SK-N-SH (cell line): ENCODE measurements around the gene FKBP2. TPM values are rescaled to one million over a fixed set of nuclear protein-coding genes. Genes with fewer than 3 reads are reported as not detected.

Source experiments
- CTCF ChIA-PET: fragments of 300-600, 350-600 bp; formaldehyde crosslinking; extraction: SDS; loops from one replicate; lab custom pipeline; 2021; lab: Yijun Ruan, JAX
- POLR2A ChIA-PET: fragments of 350-600 bp; sonication (Branson Sonifier 250); formaldehyde crosslinking; extraction: SDS; loops from one replicate; lab custom pipeline; 2020; ENCODE audit warnings: antibody characterized with exemption, inconsistent platforms; lab: Yijun Ruan, JAX
- DNase-seq: peaks from one replicate; pipeline ENCODE4 v3.0.0; 2012
- H2AFZ ChIP-seq: fragments of 200-600 bp; sonication (generic); 2 replicates; pipeline ENCODE4 v1.8.1; 2016; ENCODE audit warnings: antibody characterized with exemption, mild to moderate bottlenecking, low read depth
- H3F3A ChIP-seq: fragments of 200-600 bp; sonication (generic); replicated peaks from 2 replicates; pipeline ENCODE3; 2016; ENCODE audit warnings: antibody characterized with exemption, mild to moderate bottlenecking; ENCODE audit not compliant: insufficient read depth
- H3K27ac ChIP-seq, 2 experiments: fragments of 200-500 bp in 1 of 2; fragments of 200-600 bp in 1 of 2; sonication (Bioruptor generic) in 1 of 2; sonication (generic), shearing (Covaris generic) in 1 of 2; 2 replicates each; pipeline versions ENCODE4 v1.5.1 to v1.6.1; 2014 to 2016; ENCODE audit warnings: low read depth in 2 of 2, inconsistent platforms in 1 of 2, low read length in 1 of 2, mild to moderate bottlenecking in 1 of 2, mixed read lengths in 1 of 2
- H3K27me3 ChIP-seq: fragments of 200-600 bp; sonication (generic), shearing (Covaris generic); 2 replicates; pipeline ENCODE4 v1.6.1; 2016; ENCODE audit warnings: mixed run types; ENCODE audit not compliant: insufficient read depth
- H3K36me3 ChIP-seq, 2 experiments: fragments of 200-500 bp in 1 of 2; fragments of 200-600 bp in 1 of 2; sonication (Bioruptor generic) in 1 of 2; sonication (generic) in 1 of 2; replicated peaks in 1 of 2; 2 replicates each; pipeline versions ENCODE3 to v1.5.1; 2014 to 2016; ENCODE audit warnings: low read length in 1 of 2, mild to moderate bottlenecking in 1 of 2; ENCODE audit not compliant: insufficient read depth in 2 of 2, control insufficient read depth in 1 of 2
- H3K4me1 ChIP-seq, 2 experiments: fragments of 200-500 bp in 1 of 2; fragments of 200-600 bp in 1 of 2; sonication (Bioruptor generic) in 1 of 2; sonication (generic), shearing (Covaris generic) in 1 of 2; 2 replicates each; pipeline versions ENCODE4 v1.5.1 to v1.6.1; 2014 to 2016; ENCODE audit warnings: low read depth in 1 of 2, low read length in 1 of 2, mixed run types in 1 of 2; ENCODE audit not compliant: insufficient read depth in 2 of 2, control insufficient read depth in 1 of 2
- H3K4me2 ChIP-seq: fragments of 200-600 bp; sonication (generic), shearing (Covaris generic); 2 replicates; pipeline ENCODE4 v1.6.1; 2017; ENCODE audit warnings: mixed run types
- H3K4me3 ChIP-seq, 2 experiments: fragments of 200-500 bp in 1 of 2; fragments of 200-600 bp in 1 of 2; sonication (Bioruptor generic) in 1 of 2; sonication (generic), shearing (Covaris generic) in 1 of 2; 2 replicates each; pipeline versions ENCODE4 v1.5.1 to v1.8.1; 2014 to 2016; ENCODE audit warnings: low read depth in 2 of 2, inconsistent platforms in 1 of 2, low read length in 1 of 2, mild to moderate bottlenecking in 1 of 2, mixed read lengths in 1 of 2, moderate library complexity in 1 of 2
- H3K79me2 ChIP-seq: fragments of 200-600 bp; sonication (generic); 2 replicates; pipeline ENCODE4 v1.8.1; 2017; ENCODE audit warnings: mild to moderate bottlenecking; ENCODE audit not compliant: insufficient read depth
- H3K9ac ChIP-seq: fragments of 200-600 bp; sonication (generic); 2 replicates; pipeline ENCODE4 v1.6.1; 2017; ENCODE audit warnings: mixed run types
- H3K9me2 ChIP-seq: fragments of 200-600 bp; sonication (generic); 2 replicates; pipeline ENCODE4 v1.6.1; 2017; ENCODE audit warnings: mixed run types
- H3K9me3 ChIP-seq: fragments of 200-600 bp; sonication (generic); 2 replicates; pipeline ENCODE4 v1.6.1; 2017; ENCODE audit warnings: mixed run types, mild to moderate bottlenecking, moderate library complexity
- H4K20me1 ChIP-seq: fragments of 200-600 bp; sonication (generic); 2 replicates; pipeline ENCODE4 v1.6.1; 2017; ENCODE audit warnings: mild to moderate bottlenecking, mixed run types; ENCODE audit not compliant: insufficient read depth
- ELF1 ChIP-seq: IDR thresholded peaks from 2 replicates; pipeline ENCODE4 v1.4.0; 2012
- EP300 ChIP-seq, 2 experiments: IDR thresholded peaks; 2 replicates each; pipeline versions ENCODE4 v1.4.0 to v1.6.1; 2012; ENCODE audit warnings: borderline replicate concordance in 1 of 2, low read depth in 1 of 2, low read length in 1 of 2
- EZH2phosphoT487 ChIP-seq: fragments of 200-600 bp; sonication (generic); IDR thresholded peaks from 2 replicates; pipeline ENCODE4 v1.6.1; 2017; ENCODE audit warnings: low read depth, mixed run types, mild to moderate bottlenecking, antibody characterized with exemption, moderate library complexity, borderline replicate concordance
- FOXM1 ChIP-seq: IDR thresholded peaks from 2 replicates; pipeline ENCODE4 v1.4.0; 2012; ENCODE audit warnings: low read depth, mild to moderate bottlenecking
- GABPA ChIP-seq: IDR thresholded peaks from 2 replicates; pipeline ENCODE4 v1.4.0; 2012; ENCODE audit warnings: low read depth, mild to moderate bottlenecking
- GATA2 ChIP-seq: sonication (generic); formaldehyde crosslinking; IDR thresholded peaks from 2 replicates; pipeline ENCODE4 v1.5.0; 2020; ENCODE audit warnings: mild to moderate bottlenecking, missing genetic modification reagents
- IRF3 ChIP-seq: fragments of 150-350 bp; IDR thresholded peaks from 2 replicates; pipeline ENCODE4 v1.6.1; 2016; ENCODE audit warnings: mild to moderate bottlenecking, low read depth, low read length
- MEF2A ChIP-seq: IDR thresholded peaks from 2 replicates; pipeline ENCODE4 v1.4.0; 2012; ENCODE audit warnings: low read depth, borderline replicate concordance
- POLR2AphosphoS5 ChIP-seq: IDR thresholded peaks from 2 replicates; pipeline ENCODE4 v1.6.1; 2012; ENCODE audit warnings: low read depth, low read length
- RAD21 ChIP-seq: IDR thresholded peaks from 2 replicates; pipeline ENCODE4 v1.6.1; 2012; ENCODE audit warnings: mild to moderate bottlenecking, low read length
- RCOR1 ChIP-seq: fragments of 150-350 bp; IDR thresholded peaks from 2 replicates; pipeline ENCODE4 v1.6.1; 2017; ENCODE audit warnings: antibody characterized with exemption, low read length
- RXRA ChIP-seq: IDR thresholded peaks from 2 replicates; pipeline ENCODE4 v1.4.0; 2012; ENCODE audit warnings: low read depth, mild to moderate bottlenecking, borderline replicate concordance
- SMC3 ChIP-seq: IDR thresholded peaks from 2 replicates; pipeline ENCODE4 v1.6.1; 2012; ENCODE audit warnings: low read depth, low read length, improper control_type of control experiment
- TEAD4 ChIP-seq: IDR thresholded peaks from 2 replicates; pipeline ENCODE4 v1.4.0; 2012; ENCODE audit warnings: mild to moderate bottlenecking, borderline replicate concordance; ENCODE audit not compliant: insufficient read depth
- YY1 ChIP-seq: IDR thresholded peaks from 2 replicates; pipeline ENCODE4 v1.4.0; 2012; ENCODE audit warnings: low read depth, mild to moderate bottlenecking
- WGBS: methylation state at CpG from one replicate; pipeline ENCODE4 v1.1.6; 2017; ENCODE audit warnings: low lambda C conversion rate; 5-methylcytosine and 5-hydroxymethylcytosine counted together
- polyA plus RNA-seq, 3 experiments: library from polyadenylated mRNA; depleted of rRNA; stranded (reverse); fragments of >200 nt; gene quantifications; 2 replicates each; pipeline ENCODE4 v1.2.3, GENCODE V29; 2012
- TF ChIP-seq, protein P1 (sequence below): IDR thresholded peaks from 2 replicates; pipeline ENCODE4 v1.4.0; 2012; ENCODE audit warnings: low read depth
- TF ChIP-seq, protein P2 (sequence below): fragments of 200-600 bp; sonication (generic); IDR thresholded peaks from 2 replicates; pipeline ENCODE4 v1.6.1; 2017; ENCODE audit warnings: antibody characterized with exemption, mild to moderate bottlenecking, moderate library complexity
- TF ChIP-seq, protein P3 (sequence below): IDR thresholded peaks from 2 replicates; pipeline ENCODE4 v1.6.1; 2012; ENCODE audit warnings: mild to moderate bottlenecking, low read depth, low read length, moderate library complexity

FKBP2 gene
- polyA plus RNA-seq, 1 of the 3 experiments (the other 2 are of a cell fraction), result 127 TPM

DNA sequence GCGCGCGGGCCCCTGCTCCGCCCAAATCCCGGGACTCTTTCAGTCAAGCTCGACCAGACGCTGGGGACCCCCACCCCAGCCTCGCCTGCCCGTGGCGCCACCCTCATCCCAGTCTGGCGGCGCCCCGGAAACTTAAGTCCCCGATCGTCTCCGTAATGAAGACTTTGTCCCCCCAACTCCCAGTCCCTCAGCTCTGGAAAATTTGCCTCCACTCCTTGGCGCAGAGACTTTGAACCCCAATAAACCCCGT, 10.8 kb downstream of the FKBP2 start:
- WGBS, result 8% methylated on average over 6 of the region's 18 CpGs
- 0 out of 2 replicates have a peak overlapping the region, but pooled peaks have one; percentile 51 for H2AFZ ChIP-seq
- no peaks in the 10 kb centered on the region for H3K27me3 ChIP-seq
- peaks cover 9 to 23% of the 10 kb centered on the region in 2 experiments for H3K36me3 ChIP-seq
- no peaks in the 10 kb centered on the region for H3K9me2 ChIP-seq
- peaks cover 30% of the 10 kb centered on the region for H3K79me2 ChIP-seq
- peak overlapping the region; percentile 96 for H3K4me2 ChIP-seq
- H4K20me1 ChIP-seq, result peaks cover 14% of the 10 kb centered on the region
- peaks cover 8% of the 10 kb centered on the region for H3F3A ChIP-seq
- peak overlapping the region; percentile 88 to 90 for H3K4me3 ChIP-seq
- peak overlapping the region; percentile 32 to 70 for H3K27ac ChIP-seq
- DNase-seq, result no peak
- peak overlapping the region; percentile 82 for H3K9ac ChIP-seq
- peaks cover 10 to 32% of the 10 kb centered on the region in 2 experiments; a peak in 2 of 4 replicates for H3K4me1 ChIP-seq
- POLR2A ChIA-PET, result interaction anchor here (0.5 to 12.4 kb wide), 5 partner anchors 8 to 59 kb away, joined by 3 to 112 read pairs (median 4); no protein-coding TSS in a partner anchor
- no peak for TF ChIP-seq IRF3
- TF ChIP-seq EZH2phosphoT487, result no peak
- TF ChIP-seq, protein P1, sequence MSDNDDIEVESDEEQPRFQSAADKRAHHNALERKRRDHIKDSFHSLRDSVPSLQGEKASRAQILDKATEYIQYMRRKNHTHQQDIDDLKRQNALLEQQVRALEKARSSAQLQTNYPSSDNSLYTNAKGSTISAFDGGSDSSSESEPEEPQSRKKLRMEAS, result 0 out of 2 replicates have a peak, but pooled peaks have one; percentile 27
- no peaks in the 10 kb centered on the region for H3K9me3 ChIP-seq
- CTCF ChIA-PET, result interaction anchor here (0.6 to 4.6 kb wide), 22 partner anchors 9 to 1459 kb away, joined by 3 to 119 read pairs (median 6); partner anchors contain the start of genes BAD, COX8A, ESRRA and FKBP2

GRCh38 chr11:64252003-64252872, 11.3 kb downstream of the FKBP2 start:
- H3F3A ChIP-seq, result peaks cover 3% of the 10 kb centered on the region
- 0 out of 2 replicates have a peak overlapping the region, but pooled peaks have one; percentile 51 for H2AFZ ChIP-seq
- TF ChIP-seq RXRA (no peak), RAD21 (peak; percentile 19; the same call in 1 of the 2 replicates), YY1 (no peak), EP300 (IDR thresholded peaks at IDR 0.05; ENCODE audit: borderline replicate concordance in 1 of 2, low read depth in 1 of 2, low read length in 1 of 2) (no peak), MEF2A (no peak), GABPA (no peak), GATA2 (no peak), SMC3 (no peak), FOXM1 (no peak), RCOR1 (no peak), TEAD4 (no peak), ELF1 (no peak), POLR2AphosphoS5 (peak; percentile 56; the same call in 1 of the 2 replicates)
- TF ChIP-seq, protein P2, sequence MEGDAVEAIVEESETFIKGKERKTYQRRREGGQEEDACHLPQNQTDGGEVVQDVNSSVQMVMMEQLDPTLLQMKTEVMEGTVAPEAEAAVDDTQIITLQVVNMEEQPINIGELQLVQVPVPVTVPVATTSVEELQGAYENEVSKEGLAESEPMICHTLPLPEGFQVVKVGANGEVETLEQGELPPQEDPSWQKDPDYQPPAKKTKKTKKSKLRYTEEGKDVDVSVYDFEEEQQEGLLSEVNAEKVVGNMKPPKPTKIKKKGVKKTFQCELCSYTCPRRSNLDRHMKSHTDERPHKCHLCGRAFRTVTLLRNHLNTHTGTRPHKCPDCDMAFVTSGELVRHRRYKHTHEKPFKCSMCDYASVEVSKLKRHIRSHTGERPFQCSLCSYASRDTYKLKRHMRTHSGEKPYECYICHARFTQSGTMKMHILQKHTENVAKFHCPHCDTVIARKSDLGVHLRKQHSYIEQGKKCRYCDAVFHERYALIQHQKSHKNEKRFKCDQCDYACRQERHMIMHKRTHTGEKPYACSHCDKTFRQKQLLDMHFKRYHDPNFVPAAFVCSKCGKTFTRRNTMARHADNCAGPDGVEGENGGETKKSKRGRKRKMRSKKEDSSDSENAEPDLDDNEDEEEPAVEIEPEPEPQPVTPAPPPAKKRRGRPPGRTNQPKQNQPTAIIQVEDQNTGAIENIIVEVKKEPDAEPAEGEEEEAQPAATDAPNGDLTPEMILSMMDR, result peak; percentile 62
- TF ChIP-seq, protein P3, sequence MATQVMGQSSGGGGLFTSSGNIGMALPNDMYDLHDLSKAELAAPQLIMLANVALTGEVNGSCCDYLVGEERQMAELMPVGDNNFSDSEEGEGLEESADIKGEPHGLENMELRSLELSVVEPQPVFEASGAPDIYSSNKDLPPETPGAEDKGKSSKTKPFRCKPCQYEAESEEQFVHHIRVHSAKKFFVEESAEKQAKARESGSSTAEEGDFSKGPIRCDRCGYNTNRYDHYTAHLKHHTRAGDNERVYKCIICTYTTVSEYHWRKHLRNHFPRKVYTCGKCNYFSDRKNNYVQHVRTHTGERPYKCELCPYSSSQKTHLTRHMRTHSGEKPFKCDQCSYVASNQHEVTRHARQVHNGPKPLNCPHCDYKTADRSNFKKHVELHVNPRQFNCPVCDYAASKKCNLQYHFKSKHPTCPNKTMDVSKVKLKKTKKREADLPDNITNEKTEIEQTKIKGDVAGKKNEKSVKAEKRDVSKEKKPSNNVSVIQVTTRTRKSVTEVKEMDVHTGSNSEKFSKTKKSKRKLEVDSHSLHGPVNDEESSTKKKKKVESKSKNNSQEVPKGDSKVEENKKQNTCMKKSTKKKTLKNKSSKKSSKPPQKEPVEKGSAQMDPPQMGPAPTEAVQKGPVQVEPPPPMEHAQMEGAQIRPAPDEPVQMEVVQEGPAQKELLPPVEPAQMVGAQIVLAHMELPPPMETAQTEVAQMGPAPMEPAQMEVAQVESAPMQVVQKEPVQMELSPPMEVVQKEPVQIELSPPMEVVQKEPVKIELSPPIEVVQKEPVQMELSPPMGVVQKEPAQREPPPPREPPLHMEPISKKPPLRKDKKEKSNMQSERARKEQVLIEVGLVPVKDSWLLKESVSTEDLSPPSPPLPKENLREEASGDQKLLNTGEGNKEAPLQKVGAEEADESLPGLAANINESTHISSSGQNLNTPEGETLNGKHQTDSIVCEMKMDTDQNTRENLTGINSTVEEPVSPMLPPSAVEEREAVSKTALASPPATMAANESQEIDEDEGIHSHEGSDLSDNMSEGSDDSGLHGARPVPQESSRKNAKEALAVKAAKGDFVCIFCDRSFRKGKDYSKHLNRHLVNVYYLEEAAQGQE, result no peak

More at GRCh38 chr11:64252003-64252872, 11.3 kb downstream of the FKBP2 start:
- POLR2A ChIA-PET, result interaction anchor here (0.5 to 12.4 kb wide), 7 partner anchors 9 to 58 kb away, joined by 3 to 112 read pairs (median 4); no protein-coding TSS in a partner anchor
- CTCF ChIA-PET, result interaction anchor here (0.6 to 4.6 kb wide), 23 partner anchors 10 to 1460 kb away, joined by 3 to 119 read pairs (median 5); partner anchors contain the start of genes BAD, ESRRA, FKBP2 and GPR137
- H3K9me2 ChIP-seq, result no peaks in the 10 kb centered on the region
- peak overlapping the region; percentile 32 to 70 for H3K27ac ChIP-seq
- H3K9ac ChIP-seq, result peak overlapping the region; percentile 82
- peak overlapping the region; percentile 96 for H3K4me2 ChIP-seq
- peaks cover 30% of the 10 kb centered on the region for H3K79me2 ChIP-seq
- peak; percentile 75 for DNase-seq
- H3K9me3 ChIP-seq, result no peaks in the 10 kb centered on the region
- H3K27me3 ChIP-seq, result no peaks in the 10 kb centered on the region
- WGBS, result 12% methylated on average over 22 of the region's 23 CpGs
- H3K36me3 ChIP-seq, result peaks cover 10 to 24% of the 10 kb centered on the region in 2 experiments
- H4K20me1 ChIP-seq, result peaks cover 14% of the 10 kb centered on the region
- H3K4me1 ChIP-seq, result peaks cover 10 to 30% of the 10 kb centered on the region in 2 experiments; a peak in 2 of 4 replicates
- H3K4me3 ChIP-seq, result peak overlapping the region; percentile 88 to 90
